Gastrocnemius medialis (tissue), 4 donors: ENCODE results near the gene CAPN13. TPM values are rescaled to one million over a fixed set of nuclear protein-coding genes. Genes with fewer than 3 reads are reported as not detected.

Experiments
- ATAC-seq, 2 donors: fragments of 150-250 bp; one replicate each; pipeline ENCODE4 v1.9.1; 2016
- DNase-seq, 2 donors: peaks; one replicate each; pipeline ENCODE4 v3.0.0-alpha.2; 2019
- H3K27ac ChIP-seq, 4 donors: fragments of 200-600 bp; sonication (generic); 1 replicate in 1 of 4; 2 replicates in 3 of 4; pipeline ENCODE4 v1.5.1; 2016 to 2018; ENCODE audit warnings: mild to moderate bottlenecking in 2 of 4, moderate library complexity in 1 of 4
- H3K27me3 ChIP-seq, 3 donors: fragments of 200-600 bp; sonication (generic) in 2 of 3; 1 replicate in 1 of 3; 2 replicates in 2 of 3; pipeline versions ENCODE4 v1.5.1 to v1.6.0; 2016 to 2019; ENCODE audit warnings: mild to moderate bottlenecking in 1 of 3, moderate library complexity in 1 of 3
- H3K36me3 ChIP-seq, 2 donors: fragments of 200-600 bp; sonication (generic) in 1 of 2; one replicate each; pipeline ENCODE4 v1.5.1; 2017 to 2018
- H3K4me1 ChIP-seq, 2 donors: fragments of 200-600 bp; sonication (generic) in 1 of 2; one replicate each; pipeline ENCODE4 v1.5.1; 2016 to 2017; ENCODE audit warnings: mild to moderate bottlenecking in 2 of 2
- H3K4me3 ChIP-seq, 4 donors: fragments of 200-600 bp; sonication (generic) in 3 of 4; 1 replicate in 1 of 4; 2 replicates in 3 of 4; pipeline ENCODE4 v1.5.1; 2016 to 2019; ENCODE audit warnings: mild to moderate bottlenecking in 2 of 4
- H3K9me3 ChIP-seq, 3 donors: fragments of 200-600 bp; sonication (generic) in 2 of 3; 1 replicate in 1 of 3; 2 replicates in 2 of 3; pipeline ENCODE4 v1.5.1; 2016 to 2019
- CTCF ChIP-seq, 5 experiments: fragments of 450-650 bp in 3 of 5; fragments of 200-600 bp in 2 of 5; sonication (generic) in 2 of 5; IDR thresholded peaks in 4 of 5; conservative IDR thresholded peaks in 1 of 5; 1 replicate in 4 of 5; 2 replicates in 1 of 5; pipeline ENCODE4 v1.5.1; 2016 to 2019; ENCODE audit warnings: antibody characterized with exemption in 5 of 5, mild to moderate bottlenecking in 3 of 5, moderate library complexity in 3 of 5
- POLR2A ChIP-seq, 2 donors: fragments of 450-650 bp; IDR thresholded peaks; one replicate each; pipeline ENCODE4 v1.6.1; 2017; ENCODE audit warnings: antibody characterized with exemption in 2 of 2, mild to moderate bottlenecking in 2 of 2, moderate library complexity in 2 of 2
- in situ Hi-C, 4 donors: fragments of 200-750 bp; cut with MboI; loops; one replicate each; pipeline versions ENCODE4 v1.15.0 to v1.8.0; 2017; ENCODE audit warnings: low sequenced_read_pairs in 4 of 4
- intact Hi-C: fragments of 100-400 bp; cut with DNase I; formaldehyde crosslinking; loops from one replicate; pipeline ENCODE4 v1.15.1; 2023; ENCODE audit warnings: low total_unique reads
- total RNA-seq, 4 donors: library from RNA; depleted of rRNA; stranded (reverse); fragments of >200 nt; gene quantifications; one replicate each; pipeline versions ENCODE4 v1.1.0 to v1.2.3, GENCODE V29; 2016

Gene CAPN13
- total RNA-seq, 4 donors from 2014 or later: 0.53 TPM; not detected in 3

GRCh38 chr2:30673127-30673526, 134.1 kb downstream of the CAPN13 start:
- Histone ChIP-seq H3K4me3 (no peak overlapping the region), H3K36me3 (no peaks in the 10 kb centered on the region), H3K27ac (no peak overlapping the region), H3K4me1 (no peaks in the 10 kb centered on the region), H3K9me3 (no peaks in the 10 kb centered on the region), H3K27me3 (no peaks in the 10 kb centered on the region)
- in situ Hi-C loops (no loop called here), intact Hi-C loops (no loop called here)
- TF ChIP-seq CTCF (IDR thresholded peaks at IDR 0.05 in 4 of 5, conservative IDR thresholded peaks at IDR 0.05 in 1 of 5) (no peak), POLR2A (IDR thresholded peaks at IDR 0.05) (no peak)
- DNase-seq (no peak), ATAC-seq (no peak)
